Stimulated activated CD4-positive, alpha-beta T cell treated with anti-CD3 and anti-CD28 coated beads, Interleukin-1b, Interleukin-23, amount 100 ng/mL, for 4 hours (primary cell): ENCODE results near the gene CNTN5.

ENCODE experiments used
- DNase-seq, 2 donors: peaks; one replicate each; pipeline ENCODE4 v3.0.0-alpha.2; 2020; ENCODE audit warnings: low read depth in 2 of 2

The CNTN5 gene

DNA sequence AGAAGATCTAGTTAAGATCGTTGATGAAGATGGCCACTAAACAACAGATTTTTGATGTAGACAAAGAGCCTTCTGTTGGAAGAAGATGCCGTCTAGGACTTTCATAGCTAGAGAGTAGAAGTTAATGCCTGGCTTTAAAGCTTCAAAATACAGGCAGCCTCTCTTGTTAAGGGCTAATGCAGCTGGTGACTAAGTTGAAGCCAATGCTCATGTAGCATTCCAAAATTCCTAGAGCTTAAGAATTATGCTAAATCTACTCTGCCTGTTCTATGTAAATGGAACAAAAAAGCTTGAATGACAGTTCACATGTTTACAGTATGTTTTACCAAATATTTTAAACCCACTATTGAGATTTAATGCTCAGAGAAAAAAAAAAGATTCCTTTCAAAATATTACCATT is 492.6 kb downstream of the CNTN5 start:
- no peak for DNase-seq

DNA sequence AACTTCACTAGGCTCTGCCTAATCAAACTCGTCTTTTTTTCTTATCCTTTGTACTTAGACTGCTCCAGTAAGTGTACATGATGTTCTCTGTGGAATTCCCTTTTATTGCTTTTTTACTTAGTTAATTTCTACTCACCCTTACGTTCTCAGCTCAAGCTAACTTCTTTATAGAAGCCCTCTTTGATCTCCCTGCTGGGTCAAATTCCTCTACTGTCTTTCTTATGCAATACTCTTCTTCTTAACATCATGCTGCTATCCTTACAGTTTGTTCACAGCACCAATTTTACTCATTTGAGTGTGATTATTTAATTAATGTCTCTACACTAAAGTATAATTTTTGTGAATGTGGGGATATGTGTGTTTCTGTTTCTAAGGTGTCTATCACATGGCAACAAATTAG is 498.3 kb downstream of the CNTN5 start:
- no peak for DNase-seq

DNA sequence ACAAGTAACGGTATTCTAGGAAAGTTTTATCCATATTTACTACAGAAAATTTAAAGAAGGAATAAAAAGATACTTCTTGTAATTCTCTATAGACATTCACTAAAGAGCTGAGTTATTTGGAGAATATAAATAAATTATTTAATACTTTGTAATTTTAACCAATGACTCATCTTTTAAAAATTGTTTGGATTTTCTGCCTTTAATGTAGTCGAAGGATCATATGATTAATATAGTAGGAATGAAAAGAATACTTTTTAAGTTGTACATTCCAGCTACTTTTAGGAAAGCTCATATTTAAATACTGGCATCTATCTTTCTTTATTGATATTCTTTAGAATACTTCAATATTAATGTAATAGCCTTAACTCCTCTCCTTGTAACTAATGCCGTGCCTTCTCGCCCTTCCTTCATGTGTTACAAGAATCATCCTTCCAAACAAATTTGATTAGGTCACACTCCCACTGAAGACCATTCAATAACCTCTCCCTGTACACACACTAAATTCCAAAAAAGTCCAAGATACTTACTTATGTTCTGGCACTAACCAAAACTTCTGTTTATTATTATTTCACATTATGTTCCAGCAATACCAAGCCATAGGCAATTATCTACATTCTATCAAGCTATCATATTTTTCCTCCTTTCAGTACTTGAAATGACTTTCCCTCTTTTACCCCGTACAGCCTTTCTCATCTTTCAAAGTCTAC is 501.9 kb downstream of the CNTN5 start:
- no peak for DNase-seq

DNA sequence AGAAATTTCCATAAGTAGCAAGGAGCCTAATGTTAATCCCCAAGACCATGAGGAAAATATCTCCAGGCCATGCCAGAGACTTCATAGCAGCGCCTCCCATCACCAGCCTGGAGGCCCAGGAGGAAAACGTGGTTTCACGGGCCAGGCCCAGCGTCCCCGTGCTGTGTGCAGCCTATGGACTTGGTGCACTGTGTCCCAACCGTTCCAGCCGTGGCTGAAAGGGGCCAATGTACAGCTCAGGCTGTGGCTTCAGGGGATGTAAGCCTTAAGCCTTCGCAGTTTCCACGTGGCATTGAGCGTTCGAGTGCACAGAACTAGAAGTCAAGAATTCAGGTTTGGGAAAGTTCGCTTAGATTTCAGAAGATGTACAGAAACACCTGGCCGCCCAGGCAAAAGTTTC is 510.7 kb downstream of the CNTN5 start:
- no peak for DNase-seq

DNA sequence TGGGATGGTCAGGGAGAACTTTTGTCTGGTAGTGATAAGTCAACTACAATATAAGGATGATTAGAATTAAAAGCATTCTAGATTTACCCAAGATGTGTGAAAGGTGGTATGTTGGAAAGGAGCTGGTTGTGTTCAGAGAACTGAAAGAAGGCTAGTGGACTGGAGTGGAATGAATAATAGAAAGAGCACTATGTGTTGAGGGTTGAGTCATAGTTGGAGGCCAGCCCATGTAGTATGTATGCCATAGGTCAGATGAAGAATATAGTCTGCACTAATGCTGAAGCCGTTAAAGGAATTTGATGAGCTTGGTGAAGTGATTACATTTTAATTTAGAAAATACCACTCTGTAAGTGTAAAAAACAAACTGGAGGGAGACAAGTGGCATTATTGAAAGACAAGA is 514.1 kb downstream of the CNTN5 start:
- DNase-seq, result no peak

DNA sequence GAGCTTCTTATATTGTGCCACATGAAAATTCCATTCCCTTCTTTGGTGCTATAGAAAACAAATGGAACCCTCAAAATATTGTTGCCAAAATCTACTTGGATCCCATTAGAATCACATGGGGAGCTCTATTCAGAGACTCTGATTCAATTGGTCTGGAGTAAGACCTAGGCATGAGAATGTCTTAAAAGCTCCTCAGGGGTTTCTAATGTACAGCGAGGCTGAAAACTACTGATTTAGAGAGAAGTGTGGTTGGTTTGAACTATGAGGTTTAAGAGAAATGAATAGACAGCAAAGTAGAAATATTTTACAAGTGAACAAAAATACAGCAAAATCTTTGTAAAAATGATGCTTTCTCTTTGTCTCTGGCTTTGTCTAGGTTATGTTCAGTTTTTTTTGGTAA is 514.7 kb downstream of the CNTN5 start:
- DNase-seq, result no peak

DNA sequence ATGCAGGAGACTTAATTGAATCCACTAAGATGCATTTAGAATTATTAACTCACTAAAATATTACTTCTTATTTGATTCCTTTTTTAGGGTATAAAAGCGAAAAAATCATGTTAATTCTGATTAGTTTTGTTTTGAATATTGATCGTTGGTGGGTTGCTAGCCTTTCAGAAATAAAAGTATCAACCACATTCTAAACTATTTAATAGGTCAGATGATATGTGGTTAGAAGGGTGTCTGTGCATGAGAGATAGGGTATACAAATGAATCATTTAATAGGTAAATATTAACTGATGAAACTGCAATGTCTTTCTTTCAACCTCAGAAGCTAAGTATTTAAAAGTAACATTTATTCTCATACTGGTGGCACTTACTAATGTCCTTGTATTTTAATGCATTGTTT is 515.1 kb downstream of the CNTN5 start:
- no peak for DNase-seq

DNA sequence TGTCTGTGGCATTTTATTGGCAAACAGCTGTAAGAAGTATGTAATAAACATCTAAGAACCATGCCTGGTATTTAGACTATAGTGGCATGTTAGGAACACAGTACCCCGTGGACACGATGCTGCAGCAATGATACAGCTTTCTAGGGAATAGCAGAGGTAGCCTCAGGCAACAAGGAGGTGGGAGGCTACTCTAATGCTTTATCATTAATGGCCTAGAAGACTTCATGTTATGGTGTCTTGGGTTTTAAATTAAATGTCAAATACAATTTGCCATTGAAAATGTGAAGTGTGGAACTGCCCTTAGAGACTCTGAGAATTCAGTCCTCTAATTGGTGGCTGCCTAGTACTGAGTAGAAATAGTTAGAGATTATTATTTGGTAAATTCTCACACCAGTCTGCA is 516.9 kb downstream of the CNTN5 start:
- no peak for DNase-seq

DNA sequence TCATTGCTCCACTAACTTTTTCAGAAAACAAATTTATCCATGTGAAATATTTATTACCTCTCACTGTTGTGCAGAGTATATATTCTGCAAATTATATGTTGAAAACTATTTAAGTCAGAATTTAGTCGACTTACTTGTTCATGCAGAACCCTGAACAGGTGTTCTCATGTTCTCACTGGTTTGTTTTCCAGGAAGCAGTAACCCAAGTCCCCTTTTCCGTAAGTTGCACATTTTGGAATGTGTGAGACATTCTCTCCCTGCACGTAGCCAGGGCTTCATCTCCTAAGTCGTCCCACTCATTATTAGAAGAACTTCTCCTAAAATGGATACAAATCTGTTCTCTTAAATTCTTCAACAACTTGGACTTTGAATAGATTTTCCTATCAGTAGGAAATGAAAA is 524.9 kb downstream of the CNTN5 start:
- no peak for DNase-seq

DNA sequence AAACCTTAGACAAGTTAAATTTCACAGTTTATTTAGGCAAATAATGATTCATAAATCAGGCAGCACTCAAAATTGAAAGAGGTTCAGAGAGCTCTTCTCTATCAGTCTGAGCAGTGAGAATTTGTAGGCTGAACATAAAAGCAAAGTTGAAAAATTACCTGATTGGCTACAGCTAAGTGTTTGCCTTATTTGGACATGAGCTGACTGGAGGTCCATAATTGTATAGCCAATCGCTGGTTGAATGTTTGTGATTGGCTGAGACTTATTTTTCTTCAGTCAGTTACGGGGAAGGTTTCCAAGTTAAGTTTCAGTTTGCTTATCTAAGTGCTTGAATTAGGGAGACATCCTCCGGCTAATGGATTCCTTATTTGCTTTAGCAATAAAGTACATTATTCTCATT is 527.5 kb downstream of the CNTN5 start:
- no peak for DNase-seq

DNA sequence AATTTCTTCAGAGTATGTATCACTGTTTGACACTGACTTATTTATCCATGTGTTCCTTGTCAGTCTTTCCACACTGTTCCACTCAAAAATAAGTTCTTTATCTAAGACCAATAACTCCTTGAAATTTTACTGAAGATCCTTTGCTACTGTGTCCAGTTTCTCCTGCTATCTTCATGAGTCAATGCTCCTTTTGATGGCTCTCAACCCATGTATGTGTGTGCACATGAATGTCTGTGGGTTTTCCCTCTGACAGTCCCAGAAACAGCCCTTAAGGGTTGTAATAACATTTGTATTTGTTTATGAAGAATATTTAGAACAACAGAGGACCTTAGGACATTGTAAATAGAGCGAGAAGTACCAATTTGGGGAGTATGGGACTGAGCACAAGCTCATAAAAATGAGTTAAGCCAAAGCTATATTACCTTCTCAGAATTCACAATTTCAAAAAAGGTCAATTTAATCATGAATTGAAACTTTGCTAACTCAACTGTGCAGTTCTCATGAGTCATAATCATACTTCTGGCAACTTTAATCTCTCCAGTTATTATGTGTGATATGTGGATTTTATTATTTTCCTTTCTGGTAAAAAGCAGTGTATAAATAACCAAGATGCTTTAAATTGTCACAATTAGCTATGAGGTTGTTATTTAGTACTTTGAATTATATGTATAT is 533.6 kb downstream of the CNTN5 start:
- no peak for DNase-seq

DNA sequence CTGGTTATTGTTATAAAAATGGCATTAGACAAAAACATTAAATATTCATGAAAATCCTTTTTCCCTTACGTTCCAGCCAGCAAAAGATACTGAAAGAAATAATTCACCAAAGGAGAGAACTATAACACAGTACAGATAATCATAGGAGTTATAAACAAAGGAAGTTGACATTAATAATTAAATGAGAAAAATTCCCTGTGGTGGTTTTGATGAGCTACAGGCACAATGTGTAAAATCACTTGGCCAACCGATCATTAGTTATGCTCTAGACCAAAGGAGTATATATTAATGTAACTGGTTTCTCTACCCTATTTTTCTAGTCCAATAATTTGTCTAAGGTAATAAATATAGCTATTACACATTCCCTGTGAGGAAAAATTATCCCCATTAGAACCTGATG is 534.7 kb downstream of the CNTN5 start:
- DNase-seq, result no peak

DNA sequence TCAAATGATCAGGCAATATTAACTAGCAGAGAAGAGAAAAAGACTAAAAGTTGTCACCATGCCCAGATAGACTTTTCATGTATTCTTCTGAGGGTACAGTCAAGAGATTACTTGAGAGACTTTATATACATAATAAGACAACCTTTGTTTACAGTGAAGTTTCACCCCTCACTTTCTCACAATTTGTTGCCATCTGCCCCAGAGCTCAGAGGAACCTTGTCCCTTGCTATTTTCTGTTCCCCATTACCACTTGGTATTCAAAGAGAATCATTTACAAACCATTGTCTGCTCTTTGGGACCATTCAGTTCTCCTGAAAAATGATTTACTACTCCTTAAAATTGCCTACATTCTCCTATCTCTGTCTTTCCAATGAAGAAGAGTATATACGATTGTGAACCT is 544.6 kb downstream of the CNTN5 start:
- DNase-seq, result no peak

DNA sequence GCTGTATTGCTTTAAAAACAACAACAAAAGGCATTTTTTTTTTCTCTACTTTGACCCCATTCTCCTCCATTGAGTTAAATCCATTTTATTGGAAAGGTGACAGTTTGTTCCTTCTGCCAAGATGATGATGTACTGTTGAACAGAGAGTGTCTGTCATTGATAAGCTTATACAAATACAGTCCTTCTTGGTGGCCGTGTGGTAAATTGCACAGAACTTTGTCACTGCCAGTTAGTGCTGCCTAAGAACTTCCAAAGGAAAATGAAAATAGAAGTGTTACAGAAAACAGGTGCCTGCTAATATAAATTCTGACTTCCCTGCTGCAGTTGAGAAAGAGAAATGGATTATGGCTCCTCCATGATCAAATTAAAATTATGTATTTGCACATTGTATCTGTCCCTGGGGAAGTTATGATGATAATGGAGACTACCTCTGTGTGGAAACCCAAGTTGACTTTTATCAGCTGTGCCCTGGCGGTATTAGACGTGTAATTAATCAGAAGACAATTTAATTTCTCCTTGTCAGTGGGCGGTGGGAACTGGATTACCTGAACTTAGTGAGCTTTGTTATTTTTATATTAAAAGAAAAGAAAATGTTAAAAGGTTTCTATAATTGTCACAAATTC is 546.7 kb downstream of the CNTN5 start:
- no peak for DNase-seq

DNA sequence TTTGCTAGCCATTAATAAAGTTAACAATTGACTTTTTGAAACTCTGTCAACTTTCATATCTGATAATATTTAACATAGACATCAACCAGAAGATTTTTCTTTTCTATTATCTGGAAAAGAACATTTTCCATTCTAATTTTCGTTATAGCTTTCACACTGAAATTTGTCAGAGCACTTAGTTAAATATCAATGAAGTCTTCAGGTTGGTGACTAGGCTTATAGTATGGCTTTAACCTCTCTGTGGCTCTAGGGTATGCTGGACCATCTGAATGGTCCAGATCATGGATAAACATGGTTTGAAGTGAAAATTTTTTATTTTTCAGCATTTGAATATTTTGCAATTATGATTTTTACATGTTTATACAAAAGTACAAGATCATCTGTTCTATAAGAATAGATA is 548.1 kb downstream of the CNTN5 start:
- DNase-seq, result no peak

DNA sequence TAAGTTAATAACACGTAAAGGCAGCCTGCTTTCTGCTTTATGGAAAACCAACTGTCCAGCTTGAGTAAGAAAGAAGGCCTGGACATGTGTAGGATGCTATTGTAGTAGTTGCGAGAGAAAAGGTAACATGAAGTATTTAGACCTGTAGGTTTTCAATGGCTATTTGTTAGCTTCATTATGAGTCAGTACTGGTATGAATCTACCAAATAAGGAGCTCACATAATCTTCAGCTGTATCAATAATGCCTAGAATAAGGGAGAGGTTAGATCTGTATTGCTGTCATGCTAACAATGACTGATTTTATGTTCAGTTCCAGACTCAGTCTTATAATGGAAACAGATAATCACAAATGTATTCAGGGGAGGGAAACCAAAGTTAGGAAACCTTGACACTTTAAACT is 550.3 kb downstream of the CNTN5 start:
- no peak for DNase-seq

DNA sequence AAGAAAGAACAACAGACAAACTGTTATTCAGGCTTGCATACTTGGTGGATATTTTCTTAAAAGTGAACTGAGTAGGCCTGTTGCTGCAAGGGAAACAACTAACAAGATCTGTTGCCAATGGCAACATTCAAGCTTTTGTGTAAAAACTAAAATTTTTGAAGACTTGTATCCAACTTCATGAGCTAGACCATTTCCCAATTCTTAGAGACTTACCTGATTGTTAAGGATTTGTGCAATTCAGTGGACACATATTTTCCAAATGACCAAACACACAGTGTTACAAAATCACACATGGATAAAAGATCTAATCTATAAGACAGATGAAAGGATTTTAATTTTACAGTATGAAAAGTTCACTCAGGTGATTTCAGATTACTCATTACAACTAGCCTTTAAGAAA is 564.1 kb downstream of the CNTN5 start:
- DNase-seq, result no peak

DNA sequence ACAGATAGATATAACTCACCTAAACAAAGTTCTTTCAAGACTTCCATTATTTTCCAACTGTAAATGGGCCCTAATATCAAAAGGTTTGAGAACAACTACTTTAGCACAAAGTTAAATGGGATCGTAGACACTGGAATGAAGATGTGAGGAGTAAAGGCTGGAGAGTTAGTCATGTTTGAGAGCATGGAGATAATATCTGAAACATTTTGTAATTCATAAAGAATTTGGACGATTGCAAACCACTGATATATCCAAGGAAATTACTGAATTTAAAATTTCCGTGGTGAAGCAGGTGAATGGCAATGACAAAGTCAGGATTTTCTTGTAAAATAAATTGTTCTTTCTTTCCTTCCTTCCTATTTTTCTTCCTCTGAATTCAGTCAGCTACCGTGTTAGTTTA is 564.9 kb downstream of the CNTN5 start:
- no peak for DNase-seq

DNA sequence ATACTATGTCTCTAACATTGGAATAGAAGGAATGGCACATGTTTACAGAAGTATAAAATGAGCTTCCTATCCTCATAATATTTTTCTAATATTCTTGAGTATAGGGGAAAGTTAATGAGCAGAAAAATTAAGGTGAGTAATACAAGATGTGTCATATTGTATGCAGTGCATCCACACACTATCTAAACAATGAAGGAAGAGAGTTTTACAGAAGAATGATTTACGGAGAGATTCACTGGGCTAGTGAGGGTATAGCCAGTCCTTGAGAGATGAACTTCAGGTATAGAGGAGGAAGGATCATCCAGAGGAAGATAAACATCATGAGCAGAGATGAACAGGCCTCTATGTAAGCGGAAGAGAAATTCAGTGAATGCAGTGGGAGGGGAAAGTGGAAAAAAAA is 569.0 kb downstream of the CNTN5 start:
- no peak for DNase-seq

DNA sequence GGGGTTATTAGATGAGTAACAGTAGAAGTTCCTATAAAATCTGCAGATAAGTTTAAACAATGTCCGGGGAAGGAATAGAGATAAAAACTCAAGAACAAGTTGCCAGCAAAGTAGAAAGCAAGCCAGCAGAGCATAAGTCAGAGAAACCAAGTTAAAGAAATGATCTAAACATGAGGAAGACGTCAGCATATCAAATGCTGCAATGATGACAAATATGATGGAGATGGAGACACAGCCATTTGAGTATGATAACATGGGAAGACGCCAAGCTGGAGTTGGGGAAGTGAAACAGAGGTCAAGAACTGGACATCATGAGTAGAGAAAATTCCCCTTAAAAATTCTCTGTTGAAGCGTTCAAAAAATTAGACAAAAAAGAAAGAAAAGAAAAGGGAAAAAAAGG is 571.5 kb downstream of the CNTN5 start:
- no peak for DNase-seq

DNA sequence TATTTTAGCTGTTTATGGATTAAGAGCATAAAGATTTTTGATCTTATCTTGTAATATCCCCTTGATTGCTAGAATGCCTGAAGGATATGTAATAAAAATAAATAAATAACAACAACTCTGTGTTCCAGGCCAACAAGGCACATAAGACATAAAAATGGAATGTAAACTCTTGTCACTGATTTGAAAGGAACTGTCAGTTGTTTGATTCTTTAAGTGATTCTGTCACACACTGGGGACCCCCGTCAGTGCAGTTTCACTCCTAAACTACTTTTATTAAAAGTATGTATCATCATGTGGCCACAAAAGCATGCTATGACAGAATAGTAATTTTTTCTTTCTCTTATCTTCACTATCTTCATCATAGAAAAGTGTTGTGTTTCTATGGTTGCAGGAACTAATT is 572.4 kb downstream of the CNTN5 start:
- DNase-seq, result no peak

DNA sequence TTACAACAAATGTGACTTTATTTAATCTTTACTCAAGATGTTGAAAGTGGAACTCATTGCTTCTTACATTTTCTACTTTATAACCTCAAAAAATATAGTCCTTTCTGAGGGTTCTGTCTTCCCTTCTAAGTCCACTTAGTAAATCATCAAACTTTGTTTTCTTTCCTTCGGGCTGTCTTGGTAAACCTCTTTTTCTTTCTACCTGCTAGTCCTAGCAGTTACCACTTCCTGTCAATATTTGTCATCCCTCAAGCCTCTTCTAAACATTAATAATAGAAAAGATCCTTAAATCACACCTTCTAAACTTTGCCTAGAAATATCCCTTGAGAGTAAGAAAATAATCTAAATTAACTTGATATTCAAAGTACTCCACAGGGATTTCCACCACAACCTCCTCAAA is 580.4 kb downstream of the CNTN5 start:
- no peak for DNase-seq

DNA sequence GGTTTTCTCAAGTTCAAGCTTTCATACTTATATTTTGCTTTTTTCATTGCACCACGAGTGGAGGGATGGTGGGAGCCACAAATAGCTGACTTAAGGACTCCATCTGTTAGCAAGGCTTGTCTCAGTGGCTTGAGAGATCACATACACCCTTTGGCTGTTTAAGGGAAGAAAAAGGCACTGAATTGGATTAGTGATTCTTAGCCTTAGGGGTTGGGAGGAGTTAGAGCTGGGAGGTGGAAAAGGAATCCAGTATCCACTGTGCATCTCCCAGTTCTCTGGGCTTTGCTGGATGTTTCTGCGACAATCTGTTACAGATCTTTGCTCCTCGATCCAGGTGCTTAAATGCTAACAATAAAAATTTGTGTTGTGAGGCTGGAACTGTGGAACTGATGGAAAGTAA is 593.6 kb downstream of the CNTN5 start:
- DNase-seq, result no peak

DNA sequence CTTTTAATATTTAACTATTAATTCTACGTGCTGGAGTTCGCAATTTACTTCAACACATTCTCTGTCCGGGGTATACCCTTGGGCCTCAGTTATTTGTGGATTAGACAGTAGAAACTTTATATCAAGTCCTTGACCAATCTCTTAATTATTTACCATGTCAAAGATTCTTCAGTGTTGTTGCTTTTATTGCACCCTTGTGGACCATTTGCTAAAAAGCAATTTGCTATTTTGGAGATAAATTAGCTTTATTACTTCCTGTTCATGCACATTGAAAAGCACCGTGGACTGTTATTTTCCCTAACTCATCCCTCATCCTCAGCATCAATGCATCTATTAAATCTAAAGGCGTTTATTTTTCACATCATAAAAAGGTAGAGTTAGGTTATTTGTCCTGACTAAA is 609.9 kb downstream of the CNTN5 start:
- DNase-seq, result no peak
